ENCODE data around the gene ERCC4.

ERCC4 gene

DNA sequence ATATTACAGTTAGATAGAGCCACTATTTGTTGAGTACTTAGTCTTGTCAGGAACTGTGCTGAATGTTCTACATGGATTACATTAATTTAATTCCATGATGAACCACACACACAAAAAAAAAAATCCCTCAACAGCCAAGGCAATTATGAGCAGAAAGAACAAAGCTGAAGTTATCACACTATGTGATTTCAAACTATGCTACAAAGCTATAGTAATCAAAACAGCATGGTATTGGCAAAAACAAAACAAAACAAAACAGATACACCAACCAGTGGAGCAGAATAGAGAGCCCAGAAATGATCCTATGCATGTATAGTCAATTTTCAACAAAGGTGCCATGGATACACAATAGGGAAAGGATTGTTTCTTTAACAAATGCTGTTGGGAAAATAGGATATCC, 8.1 kb upstream of the ERCC4 start:
- no peak for DNase-seq

DNA sequence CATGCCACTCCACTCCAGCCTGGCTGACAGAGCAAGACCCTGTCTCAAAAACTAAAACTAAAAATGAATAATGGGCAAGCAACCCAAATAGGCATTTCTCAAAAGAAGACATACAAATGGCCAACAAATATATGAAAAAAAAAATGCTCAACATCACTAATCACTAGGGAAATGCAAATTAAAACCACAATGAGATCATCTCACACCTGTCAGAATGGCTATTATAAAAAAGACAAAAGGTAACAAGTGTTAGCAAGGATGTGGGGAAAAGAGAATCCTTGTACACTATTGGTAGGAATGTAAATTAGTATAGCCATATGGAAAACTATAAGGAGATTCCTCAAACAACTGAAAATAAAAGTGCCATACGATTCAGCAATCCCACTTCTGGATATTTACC, 7.1 kb upstream of the ERCC4 start:
- no peak for DNase-seq

DNA sequence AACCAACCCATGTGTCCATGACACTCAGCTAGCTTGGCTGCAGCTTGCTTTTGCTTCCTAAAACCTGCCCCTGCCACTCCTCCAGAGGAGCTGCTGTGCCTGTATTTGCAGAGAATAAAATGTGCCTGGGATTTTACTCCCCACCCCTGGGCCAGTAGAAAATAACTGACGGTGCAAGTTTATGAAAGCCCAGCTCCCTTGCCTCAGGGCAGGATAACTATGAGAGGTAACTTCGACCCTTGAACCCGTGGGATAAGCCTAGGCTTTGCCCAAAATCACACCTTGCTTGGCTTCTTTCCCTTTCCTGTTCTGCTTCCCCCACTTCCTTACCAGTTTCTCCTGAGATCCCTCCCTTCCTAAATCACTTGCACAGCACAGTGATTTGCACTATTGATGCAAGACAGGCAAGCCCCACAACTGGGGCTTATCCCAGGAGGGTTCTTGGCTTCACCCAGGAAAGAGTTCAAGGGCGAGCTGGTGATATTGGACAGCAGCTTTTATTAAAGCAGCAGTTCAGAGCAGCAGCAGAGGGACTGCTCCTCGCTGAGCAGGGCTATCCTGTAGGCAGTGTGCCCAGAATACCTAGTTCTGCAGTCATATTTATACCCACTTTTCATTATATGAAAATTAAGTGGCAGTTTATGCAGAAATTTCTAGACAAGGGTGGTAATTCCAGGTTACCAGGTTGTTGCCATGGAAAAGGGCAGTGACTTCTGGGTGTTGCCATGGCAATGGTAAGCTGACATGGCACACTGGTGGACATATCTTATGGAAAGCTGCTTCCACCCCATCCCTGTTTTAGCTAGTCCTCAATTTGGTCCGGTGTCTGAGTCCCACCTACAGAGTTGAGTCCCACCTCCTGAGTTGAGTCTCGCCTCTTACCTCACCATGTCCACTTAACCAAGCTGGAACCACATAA, 6.3 kb upstream of the ERCC4 start:
- no peak for DNase-seq

DNA sequence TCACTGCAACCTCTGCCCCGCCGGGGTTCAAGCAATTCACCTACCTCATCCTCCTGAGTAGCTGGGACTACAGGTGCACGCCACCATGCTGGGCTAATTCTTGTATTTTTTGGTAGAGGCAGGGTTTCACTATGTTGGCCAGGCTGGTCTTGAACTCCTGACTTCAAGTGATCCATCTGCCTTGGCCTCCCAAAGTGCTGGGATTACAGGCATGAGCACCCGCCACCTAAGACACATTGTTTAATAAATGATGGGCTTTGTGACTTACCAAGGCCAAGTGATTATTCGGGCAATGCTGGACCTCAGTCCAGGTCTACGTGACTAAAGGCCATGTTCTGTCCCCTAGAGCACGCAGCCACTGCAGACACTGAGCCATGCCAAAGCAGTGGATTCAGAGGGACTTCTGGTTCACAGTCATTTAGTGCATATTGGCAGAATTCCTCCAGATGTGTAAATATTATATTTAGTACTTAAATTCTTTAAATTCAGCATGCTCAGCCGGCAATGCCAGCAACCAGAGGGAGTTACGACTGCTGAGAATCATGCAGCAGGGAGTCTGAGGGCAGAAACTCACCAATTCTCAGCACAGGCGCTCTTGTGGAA, 4.8 kb upstream of the ERCC4 start:
- DNase-seq, result no peak

DNA sequence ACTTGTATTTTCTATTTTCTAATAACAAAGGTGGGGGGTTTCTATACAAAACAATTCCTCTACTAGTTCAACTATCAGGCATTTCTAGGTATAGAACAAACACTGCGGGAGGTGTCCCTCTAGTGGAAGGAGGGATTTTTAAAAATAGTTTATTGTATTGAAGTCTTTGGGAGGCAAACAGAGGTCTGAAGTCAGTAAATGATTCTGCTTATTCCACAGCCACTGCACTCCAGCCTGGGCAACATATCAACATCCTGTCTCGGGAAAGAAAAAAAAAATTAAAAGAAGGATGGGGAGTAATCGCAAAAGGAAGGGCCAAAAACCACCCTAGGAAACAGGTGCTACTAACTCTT, 648 bp upstream of the ERCC4 start:
- peak; percentile 30 for DNase-seq

DNA sequence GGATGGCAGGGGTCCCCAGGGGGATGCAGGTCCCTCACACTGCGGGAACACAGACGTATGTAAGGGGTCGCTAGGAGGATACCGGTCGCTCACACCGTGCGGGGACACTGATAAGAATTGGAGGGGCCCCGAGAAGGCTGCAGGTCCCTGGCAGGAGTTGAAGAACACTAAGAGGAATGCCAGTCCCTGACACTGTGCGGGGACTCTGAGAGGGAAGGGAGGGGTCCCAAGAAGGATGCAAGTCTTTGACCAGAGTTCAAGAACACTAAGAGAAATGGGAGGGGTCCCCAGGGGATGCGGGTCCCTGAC, 510 bp downstream of the ERCC4 start:
- no peak for DNase-seq

DNA sequence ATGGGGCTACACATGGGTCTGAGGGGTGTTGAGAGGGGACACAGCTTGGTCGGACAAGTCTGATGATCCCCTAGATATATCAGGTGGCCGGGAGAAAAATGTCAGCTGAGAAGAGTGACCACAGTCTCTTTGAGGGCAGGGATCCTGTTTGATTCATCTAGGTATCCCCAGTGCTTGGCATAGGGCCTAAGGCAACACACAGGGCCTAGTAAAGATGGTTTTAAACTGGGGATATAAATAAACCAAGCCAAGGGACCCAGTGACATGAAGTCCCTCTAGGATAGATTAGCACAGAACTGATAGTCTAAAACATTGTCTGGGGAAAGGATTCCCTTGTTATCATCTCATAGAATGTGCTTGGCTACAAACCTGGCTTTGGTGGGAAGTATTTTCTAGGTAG, 1.4 kb downstream of the ERCC4 start:
- DNase-seq, result no peak

DNA sequence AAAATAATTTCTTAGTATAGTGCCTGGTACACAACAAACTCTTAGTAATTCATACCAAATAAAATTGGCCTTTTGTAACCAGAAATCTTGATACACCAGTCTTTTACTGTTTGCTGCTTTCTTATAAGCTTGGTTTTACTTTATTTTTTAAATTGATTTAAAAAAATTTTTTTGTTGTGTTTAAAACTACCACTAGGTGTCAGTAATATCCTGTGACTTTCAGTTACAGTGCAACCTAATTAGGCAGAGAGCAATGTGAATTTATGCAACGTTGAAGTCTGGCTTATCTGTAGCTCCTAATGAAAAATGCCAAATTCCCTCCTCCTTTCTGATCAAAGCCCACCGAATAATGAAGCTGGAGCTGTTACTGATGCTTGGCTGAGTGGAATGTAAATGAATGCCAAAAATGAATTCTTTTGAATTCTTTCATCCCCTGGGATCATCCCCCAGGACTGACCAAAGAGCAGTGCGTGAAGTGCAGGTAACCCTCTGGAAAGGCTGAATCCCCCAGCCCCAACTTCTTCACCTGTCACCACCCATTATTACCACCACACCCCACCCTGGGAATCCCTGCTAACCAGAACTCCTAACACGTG, 3.8 kb downstream of the ERCC4 start:
- DNase-seq, result peak; percentile 60

DNA sequence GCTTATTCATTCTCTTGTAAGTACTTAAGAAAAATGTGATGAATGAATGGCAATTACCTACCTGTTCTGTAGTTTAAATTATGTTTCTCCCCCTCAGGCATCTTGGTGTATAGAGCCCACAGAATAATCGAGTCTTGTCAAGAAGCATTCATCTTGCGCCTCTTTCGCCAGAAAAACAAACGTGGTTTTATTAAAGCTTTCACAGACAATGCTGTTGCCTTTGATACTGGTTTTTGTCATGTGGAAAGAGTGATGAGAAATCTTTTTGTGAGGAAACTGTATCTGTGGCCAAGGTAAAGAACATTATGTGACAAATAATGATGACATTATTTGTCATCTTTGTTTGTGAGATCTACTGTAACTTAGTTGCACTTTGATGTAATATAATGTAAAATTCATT, 6.5 kb downstream of the ERCC4 start:
- DNase-seq, result no peak

DNA sequence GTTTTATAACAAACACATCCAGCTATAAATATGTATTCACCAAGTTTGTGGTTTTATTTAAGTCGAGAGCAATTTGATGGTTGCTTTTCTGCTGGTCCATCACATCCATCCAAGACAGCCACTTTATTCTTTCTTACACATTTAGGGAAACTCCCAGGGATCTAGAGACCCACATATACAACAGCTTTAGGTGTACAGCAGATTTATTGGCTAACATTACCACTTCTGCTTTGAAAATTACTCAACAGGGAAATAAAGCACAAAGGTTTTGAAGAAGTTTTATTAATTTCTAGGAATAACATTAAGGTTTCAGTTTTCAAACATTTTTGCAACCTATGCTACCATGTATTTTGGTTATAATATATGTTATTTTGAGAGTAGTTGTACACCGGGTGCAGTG, 6.9 kb downstream of the ERCC4 start:
- no peak for DNase-seq

DNA sequence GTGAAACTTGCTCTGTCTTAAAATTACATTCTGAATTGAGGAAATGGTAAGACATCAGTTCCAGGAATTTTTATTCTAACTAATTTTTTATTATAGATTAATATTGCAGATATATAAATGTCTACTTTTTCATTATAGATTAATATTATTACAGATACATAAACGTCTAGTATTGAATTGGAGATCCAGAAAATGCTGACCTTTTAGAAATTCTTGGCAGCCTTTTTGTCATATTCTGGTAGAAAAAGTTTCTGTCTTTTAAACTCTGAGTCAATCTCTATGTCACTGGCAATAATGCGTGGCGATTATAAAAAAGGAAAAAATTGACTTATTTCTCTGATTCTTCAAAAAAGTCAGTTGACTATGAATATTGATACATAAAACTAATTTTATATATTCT, 8.7 kb downstream of the ERCC4 start:
- DNase-seq, result no peak

DNA sequence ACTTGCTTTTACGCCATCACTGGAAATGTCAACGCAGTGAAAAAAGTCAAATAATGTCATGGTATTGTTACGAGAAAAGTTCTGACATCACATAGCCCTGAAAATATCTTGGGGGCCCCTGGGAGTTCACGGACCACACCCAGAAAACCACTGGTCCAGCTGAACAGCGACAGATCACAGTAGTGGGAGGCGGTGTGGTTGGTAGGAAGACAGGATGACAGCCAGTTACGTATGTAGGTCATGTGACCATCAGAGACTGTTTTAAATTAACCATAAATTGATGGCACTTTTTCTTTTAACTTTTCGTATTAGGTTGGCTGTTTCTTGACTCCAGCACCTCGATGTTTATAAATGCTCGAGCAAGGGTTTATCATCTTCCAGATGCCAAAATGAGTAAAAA, 11.9 kb downstream of the ERCC4 start:
- no peak for DNase-seq

DNA sequence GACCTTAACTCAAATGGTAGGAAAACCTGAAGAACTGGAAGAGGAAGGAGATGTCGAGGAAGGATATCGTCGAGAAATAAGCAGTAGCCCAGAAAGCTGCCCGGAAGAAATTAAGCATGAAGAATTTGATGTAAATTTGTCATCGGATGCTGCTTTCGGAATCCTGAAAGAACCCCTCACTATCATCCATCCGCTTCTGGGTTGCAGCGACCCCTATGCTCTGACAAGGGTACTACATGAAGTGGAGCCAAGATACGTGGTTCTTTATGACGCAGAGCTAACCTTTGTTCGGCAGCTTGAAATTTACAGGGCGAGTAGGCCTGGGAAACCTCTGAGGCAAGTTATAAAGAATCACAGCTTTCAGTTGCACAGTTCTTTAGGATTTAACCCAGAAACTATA, 15.5 kb downstream of the ERCC4 start:
- DNase-seq, result no peak

DNA sequence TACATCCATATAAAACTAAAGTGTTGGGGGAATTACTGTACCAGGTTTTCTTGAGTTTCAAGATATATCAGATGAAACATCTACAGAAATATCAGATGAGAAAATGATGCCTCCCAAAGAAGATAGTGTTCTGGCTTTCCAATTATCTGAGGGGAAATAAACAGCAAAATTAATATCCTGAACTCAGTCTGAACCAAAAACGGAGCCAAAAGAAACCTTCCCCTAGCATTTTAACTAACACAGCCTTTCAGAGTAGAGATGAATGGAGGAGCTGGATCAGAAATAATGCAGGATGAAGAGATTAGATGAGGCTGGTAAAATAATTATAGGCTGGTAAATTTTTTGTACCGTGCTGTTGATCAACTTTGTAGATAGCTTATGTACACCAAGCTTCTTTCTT, 16.2 kb downstream of the ERCC4 start:
- DNase-seq, result no peak

DNA sequence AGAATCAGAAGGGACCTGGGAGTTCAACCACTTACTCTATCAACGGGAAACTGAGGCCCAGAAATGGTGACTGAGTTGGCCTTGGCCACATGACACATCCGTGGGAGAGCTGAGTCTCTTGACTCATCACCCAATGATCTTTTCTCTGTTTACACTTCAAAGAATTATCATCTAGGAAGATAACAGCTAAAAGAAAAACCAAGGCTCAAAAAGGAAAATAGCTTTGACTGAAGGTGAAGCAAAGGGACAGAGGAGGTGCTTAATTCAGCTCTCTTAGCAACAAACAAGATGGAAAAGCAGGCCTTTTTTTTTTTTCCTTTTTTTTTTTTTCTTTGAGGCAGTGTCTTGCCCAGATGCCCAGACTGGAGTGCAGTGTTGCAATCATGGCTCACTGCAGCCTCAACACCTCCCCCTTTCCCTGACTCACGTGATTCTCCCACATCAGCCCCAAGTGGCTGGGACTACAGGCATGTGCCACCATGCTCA, 16.7 kb downstream of the ERCC4 start:
- peak; percentile 66 for DNase-seq

DNA sequence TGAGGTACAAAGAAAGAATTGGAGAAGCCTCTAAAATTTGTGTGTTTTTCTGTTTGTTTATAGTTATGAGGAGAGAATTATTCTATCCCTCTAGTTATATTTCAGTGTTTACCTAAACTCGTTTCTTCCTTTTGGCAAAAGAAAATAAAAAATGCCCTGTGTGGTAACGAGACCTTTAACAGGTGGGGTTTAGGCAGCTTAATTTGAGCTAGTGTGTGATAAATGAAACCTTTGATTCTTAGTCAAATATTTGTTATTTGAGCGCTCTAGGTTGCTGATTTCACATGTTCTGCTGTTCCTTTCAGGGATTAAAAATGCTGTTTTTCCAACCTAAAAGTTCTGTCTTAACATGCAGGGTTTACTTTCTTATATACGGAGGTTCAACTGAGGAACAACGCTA, 17.5 kb downstream of the ERCC4 start:
- no peak for DNase-seq

DNA sequence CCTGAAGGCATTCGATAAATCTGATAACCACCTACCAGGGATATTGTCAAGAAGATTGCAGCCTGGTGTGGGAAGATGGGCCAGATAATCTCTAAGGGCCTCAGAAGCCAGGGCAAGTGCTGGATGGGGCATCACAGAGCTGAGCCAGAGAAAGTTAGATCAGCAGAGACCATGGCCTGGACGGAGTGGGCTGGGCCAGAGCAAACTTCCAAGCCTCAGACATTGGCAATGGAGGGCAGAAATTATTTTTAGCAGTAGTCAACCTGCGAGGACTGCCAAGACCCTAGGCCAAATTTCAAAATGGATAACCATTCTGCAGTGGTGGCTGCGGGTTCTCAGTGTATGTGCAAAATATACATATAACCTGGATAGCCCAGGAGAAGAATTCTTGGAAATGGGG, 18.5 kb downstream of the ERCC4 start:
- no peak for DNase-seq

DNA sequence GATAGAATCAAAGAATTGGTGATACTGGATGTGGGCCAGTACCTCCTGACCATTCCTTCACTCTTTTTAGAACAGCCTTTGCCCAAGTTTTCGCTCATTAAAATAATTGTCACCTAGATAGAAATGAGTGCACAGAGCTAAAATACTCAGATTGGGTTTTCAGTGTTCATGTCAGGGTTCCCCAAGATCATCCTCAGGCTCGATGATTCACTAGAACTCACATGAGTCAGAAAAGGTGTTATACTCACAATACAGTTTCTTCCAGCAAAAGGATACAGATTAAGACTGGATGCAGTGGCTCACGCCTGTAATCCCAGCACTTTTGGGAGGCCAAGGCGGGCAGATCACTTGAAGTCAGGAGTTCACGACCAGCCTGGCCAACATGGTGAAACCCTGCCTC, 19.9 kb downstream of the ERCC4 start:
- no peak for DNase-seq

DNA sequence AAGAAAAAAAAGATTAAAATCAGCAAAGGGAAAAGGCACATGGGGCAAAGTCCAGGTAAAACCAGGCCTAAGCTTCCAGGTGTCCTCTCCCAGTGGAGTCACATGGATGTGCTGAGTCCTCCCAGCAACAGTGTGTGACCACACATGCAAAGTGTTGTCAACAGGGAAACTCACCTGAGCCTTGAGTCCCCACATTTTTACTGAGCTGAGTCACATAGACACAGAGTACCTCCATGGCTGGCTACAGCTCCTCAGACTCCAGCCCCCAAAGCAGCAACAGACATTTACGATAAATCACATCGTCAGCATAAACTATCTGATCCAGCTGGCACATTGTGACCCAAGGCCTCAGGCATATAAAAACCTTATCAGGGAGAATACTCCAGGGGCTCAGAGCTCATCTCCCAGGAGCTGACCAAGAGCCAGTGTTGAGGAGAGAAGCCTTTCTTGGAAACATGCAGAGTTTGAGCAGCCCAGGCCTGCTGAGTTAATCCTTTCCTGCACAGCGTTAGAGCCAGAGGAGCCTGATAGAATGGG, 20.5 kb downstream of the ERCC4 start:
- no peak for DNase-seq

DNA sequence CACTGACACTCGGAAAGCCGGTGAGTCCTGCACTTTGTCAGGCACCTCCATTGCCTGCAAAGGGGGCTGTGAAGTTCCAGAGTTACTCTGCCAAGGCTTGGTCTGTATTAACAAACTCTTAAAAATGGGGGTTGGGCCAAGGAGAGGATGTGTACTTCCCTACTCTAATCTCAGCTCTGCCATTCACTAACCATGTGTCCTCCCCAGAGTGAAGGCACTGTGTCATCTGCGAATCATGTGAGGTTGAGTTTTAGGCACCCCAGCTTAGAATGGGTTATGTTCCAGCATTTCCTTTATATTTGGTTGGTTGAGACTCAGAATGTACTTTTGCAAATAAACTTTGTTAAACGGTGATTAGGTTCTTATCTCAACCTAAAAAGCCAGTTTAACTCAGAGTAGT, 24.9 kb downstream of the ERCC4 start:
- DNase-seq, result no peak

DNA sequence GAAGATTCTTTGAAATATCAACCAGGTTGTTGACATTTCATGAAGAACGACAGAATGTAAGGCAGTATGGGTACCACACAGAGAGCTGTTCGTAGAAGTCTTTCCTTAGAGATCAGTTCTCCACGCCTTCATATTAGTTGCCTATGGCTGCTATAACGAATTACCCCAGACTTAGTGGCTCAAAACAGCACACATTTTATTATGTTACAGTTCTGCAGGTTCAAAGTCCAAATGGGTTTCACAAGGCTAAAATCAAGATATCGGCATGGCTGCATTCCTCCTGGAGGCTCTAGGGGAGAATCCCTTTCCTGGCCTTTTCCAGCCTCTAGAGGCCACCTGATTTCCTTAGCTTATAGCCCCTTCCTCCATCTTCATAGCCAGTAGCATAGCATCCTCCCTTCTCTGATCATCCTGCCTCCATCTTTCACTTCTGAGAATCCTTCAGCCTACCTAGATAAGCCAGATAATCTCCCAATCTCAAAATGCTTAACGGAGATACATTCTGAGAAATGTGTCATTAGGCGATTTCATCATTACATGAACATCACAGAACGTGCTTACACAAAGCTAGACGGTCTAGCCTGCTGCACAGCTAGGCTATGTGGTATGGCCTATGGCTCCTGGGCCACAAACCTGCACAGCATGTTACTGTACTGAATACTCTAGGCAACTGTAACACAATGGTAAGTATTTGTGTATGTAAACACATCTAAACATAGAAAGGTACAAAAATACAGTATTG, 26.0 kb downstream of the ERCC4 start:
- DNase-seq, result no peak

DNA sequence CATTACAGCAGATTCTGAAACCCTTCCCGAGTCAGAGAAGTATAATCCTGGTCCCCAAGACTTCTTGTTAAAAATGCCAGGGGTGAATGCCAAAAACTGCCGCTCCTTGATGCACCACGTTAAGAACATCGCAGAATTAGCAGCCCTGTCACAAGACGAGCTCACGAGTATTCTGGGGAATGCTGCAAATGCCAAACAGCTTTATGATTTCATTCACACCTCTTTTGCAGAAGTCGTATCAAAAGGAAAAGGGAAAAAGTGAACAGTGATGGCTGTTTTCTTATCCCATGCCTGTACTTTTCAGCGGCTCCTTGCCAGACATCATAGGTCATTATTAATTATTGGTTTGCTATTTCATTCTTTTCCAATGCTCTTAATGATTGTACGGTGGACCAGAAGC, 28.1 kb downstream of the ERCC4 start:
- DNase-seq, result no peak

DNA sequence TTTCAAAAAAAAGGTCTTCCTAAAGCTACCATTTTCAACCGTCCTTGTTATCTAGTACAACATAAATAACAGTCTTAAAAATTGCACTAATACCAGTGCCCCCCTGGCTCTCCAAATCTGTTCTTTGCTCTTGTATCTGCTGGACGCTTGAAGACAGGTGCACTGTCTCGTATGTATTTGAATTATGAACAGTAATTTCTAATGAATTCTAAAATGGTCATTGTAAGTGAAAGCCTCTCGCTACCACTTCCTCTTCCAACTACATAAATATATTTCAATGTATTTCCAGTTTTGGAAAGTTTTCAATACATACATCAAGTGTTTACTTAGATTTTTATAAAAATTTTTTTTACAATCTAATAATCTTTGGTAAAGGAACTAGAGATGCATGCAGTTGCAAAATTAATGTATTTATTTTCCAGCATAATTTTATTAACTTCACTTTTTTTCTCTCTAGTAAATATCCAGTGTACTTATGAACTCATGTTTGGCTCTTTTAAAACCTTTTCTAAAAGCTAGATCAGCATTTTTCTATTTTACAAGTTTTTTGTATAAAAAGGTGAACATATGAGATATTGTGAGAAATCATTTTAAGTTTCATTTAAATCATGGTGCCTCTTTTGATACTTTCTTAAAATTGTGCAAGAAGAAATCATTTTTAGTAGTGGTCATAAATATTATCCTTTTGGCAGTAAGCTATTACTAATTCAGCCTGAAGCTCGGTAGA, 31.0 kb downstream of the ERCC4 start:
- DNase-seq, result no peak

Data from fibroblast of upper back skin (primary cell).